Neural progenitor cell (in vitro differentiated cells): Measurements from ENCODE around the gene IQSEC3. TPM values are rescaled to one million over a fixed set of nuclear protein-coding genes. Genes with fewer than 3 reads are reported as not detected.

Experiments
- DNase-seq: peaks from one replicate; pipeline ENCODE4 v3.0.0-alpha.2; 2016; ENCODE audit warnings: low spot score
- H2AFZ ChIP-seq: fragments of 200-600 bp; sonication (generic); replicated peaks from 2 replicates; pipeline ENCODE4 v1.6.1; 2016; ENCODE audit warnings: antibody characterized with exemption
- H3F3A ChIP-seq: fragments of 200-600 bp; sonication (generic); 2 replicates; pipeline ENCODE4 v1.6.1; 2016; ENCODE audit warnings: antibody characterized with exemption, low read depth
- H3K27ac ChIP-seq: fragments of 200-600 bp; sonication (generic); 2 replicates; pipeline ENCODE4 v1.5.1; 2016; ENCODE audit warnings: mild to moderate bottlenecking
- H3K27me3 ChIP-seq: fragments of 200-600 bp; sonication (generic); 2 replicates; pipeline ENCODE4 v1.6.1; 2016; ENCODE audit warnings: mild to moderate bottlenecking, moderate library complexity
- H3K36me3 ChIP-seq: fragments of 200-600 bp; sonication (generic); 2 replicates; pipeline ENCODE4 v1.5.1; 2016
- H3K4me1 ChIP-seq: fragments of 200-600 bp; sonication (generic); 2 replicates; pipeline ENCODE4 v1.6.1; 2016; ENCODE audit warnings: mixed run types
- H3K4me2 ChIP-seq: fragments of 200-600 bp; sonication (generic); 2 replicates; pipeline ENCODE4 v1.6.1; 2016
- H3K4me3 ChIP-seq: fragments of 200-600 bp; sonication (generic); 2 replicates; pipeline ENCODE4 v1.5.1; 2016
- H3K79me2 ChIP-seq: fragments of 200-600 bp; sonication (generic); 2 replicates; pipeline ENCODE4 v1.6.1; 2016; ENCODE audit warnings: low read depth
- H3K9ac ChIP-seq: fragments of 200-600 bp; sonication (generic); 2 replicates; pipeline ENCODE4 v1.6.1; 2016
- H3K9me3 ChIP-seq: fragments of 200-600 bp; sonication (generic); 2 replicates; pipeline ENCODE4 v1.5.1; 2016; ENCODE audit warnings: low read depth
- H4K20me1 ChIP-seq: fragments of 200-600 bp; sonication (generic); 2 replicates; pipeline ENCODE4 v1.6.1; 2016; ENCODE audit warnings: low read depth
- H3K27ac Mint-ChIP-seq: 3 replicates; pipeline ENCODE4 v1.8.0; 2021; ENCODE audit warnings: mixed read lengths
- H3K27me3 Mint-ChIP-seq: 2 replicates; pipeline ENCODE4 v1.8.0; 2022; ENCODE audit warnings: low read depth, mild to moderate bottlenecking, inconsistent platforms, moderate library complexity, mixed read lengths; ENCODE audit not compliant: insufficient read depth
- H3K36me3 Mint-ChIP-seq: 3 replicates; pipeline ENCODE4 v1.8.0; 2021; ENCODE audit warnings: mixed read lengths
- H3K4me1 Mint-ChIP-seq: 3 replicates; pipeline ENCODE4 v1.8.0; 2021; ENCODE audit warnings: mixed read lengths
- H3K4me3 Mint-ChIP-seq: 3 replicates; pipeline ENCODE4 v1.8.0; 2021; ENCODE audit warnings: mild to moderate bottlenecking, moderate library complexity, mixed read lengths
- H3K9me3 Mint-ChIP-seq: 3 replicates; pipeline ENCODE4 v1.8.0; 2020; ENCODE audit warnings: mixed read lengths
- EZH2 ChIP-seq: fragments of 200-600 bp; sonication (generic); IDR thresholded peaks from 2 replicates; pipeline ENCODE4 v1.6.1; 2017; ENCODE audit warnings: antibody characterized with exemption, mild to moderate bottlenecking, moderate library complexity
- EZH2phosphoT487 ChIP-seq: fragments of 200-600 bp; sonication (generic); IDR thresholded peaks from 2 replicates; pipeline ENCODE4 v1.6.1; 2017; ENCODE audit warnings: antibody characterized with exemption
- total RNA-seq: library from RNA; depleted of rRNA; stranded (reverse); fragments of >200 nt; gene quantifications from 2 replicates; pipeline ENCODE4 v1.2.3, GENCODE V29; 2015; ENCODE audit warnings: low replicate concordance
- TF ChIP-seq, protein P1 (sequence below): fragments of 200-600 bp; sonication (generic); IDR thresholded peaks from 2 replicates; pipeline ENCODE4 v1.5.1; 2017; ENCODE audit warnings: antibody characterized with exemption, mild to moderate bottlenecking

IQSEC3 gene
- total RNA-seq, 1 donor from 2014 or later = 0.09 TPM

GRCh38 chr12:138171-138897 is 71.8 kb downstream of the IQSEC3 start:
- no peak overlapping the region for H3K4me2 ChIP-seq
- H3K27me3 Mint-ChIP-seq = peaks cover 20% of the 10 kb centered on the region

GRCh38 chr12:138898-139534 is 72.4 kb downstream of the IQSEC3 start:
- H3K27ac Mint-ChIP-seq = peak overlapping the region; percentile 34
- H2AFZ ChIP-seq = peak overlapping the region; percentile 55

More at GRCh38 chr12:138171-138897, 71.8 kb downstream of the IQSEC3 start:
- H4K20me1 ChIP-seq = no peaks in the 10 kb centered on the region
- no peaks in the 10 kb centered on the region for H3K79me2 ChIP-seq
- H3K27ac Mint-ChIP-seq = no peak overlapping the region
- peaks cover 41% of the 10 kb centered on the region for H3K27me3 ChIP-seq
- no peaks in the 10 kb centered on the region for H3K9me3 ChIP-seq
- no peak overlapping the region for H3K27ac ChIP-seq
- no peak overlapping the region for H2AFZ ChIP-seq
- no peaks in the 10 kb centered on the region for H3K36me3 ChIP-seq
- peaks cover 40% of the 10 kb centered on the region for H3K4me1 ChIP-seq
- H3K9me3 Mint-ChIP-seq = no peaks in the 10 kb centered on the region
- H3K4me3 ChIP-seq = no peak overlapping the region
- H3K4me1 Mint-ChIP-seq = peaks cover 43% of the 10 kb centered on the region
- no peak for DNase-seq
- H3K4me3 Mint-ChIP-seq = no peak overlapping the region
- H3F3A ChIP-seq = peaks cover 9% of the 10 kb centered on the region
- H3K36me3 Mint-ChIP-seq = no peaks in the 10 kb centered on the region
- TF ChIP-seq, protein P1, sequence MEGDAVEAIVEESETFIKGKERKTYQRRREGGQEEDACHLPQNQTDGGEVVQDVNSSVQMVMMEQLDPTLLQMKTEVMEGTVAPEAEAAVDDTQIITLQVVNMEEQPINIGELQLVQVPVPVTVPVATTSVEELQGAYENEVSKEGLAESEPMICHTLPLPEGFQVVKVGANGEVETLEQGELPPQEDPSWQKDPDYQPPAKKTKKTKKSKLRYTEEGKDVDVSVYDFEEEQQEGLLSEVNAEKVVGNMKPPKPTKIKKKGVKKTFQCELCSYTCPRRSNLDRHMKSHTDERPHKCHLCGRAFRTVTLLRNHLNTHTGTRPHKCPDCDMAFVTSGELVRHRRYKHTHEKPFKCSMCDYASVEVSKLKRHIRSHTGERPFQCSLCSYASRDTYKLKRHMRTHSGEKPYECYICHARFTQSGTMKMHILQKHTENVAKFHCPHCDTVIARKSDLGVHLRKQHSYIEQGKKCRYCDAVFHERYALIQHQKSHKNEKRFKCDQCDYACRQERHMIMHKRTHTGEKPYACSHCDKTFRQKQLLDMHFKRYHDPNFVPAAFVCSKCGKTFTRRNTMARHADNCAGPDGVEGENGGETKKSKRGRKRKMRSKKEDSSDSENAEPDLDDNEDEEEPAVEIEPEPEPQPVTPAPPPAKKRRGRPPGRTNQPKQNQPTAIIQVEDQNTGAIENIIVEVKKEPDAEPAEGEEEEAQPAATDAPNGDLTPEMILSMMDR = no peak
- TF ChIP-seq EZH2phosphoT487 = no peak
- no peak for TF ChIP-seq EZH2
- no peak overlapping the region for H3K9ac ChIP-seq

GRCh38 chr12:139585-139984 is 73.0 kb downstream of the IQSEC3 start:
- H3K4me2 ChIP-seq = peak overlapping the region; percentile 54
- H3K27me3 ChIP-seq = peaks cover 41% of the 10 kb centered on the region

More at GRCh38 chr12:138898-139534, 72.4 kb downstream of the IQSEC3 start:
- Histone ChIP-seq H3K36me3 (no peaks in the 10 kb centered on the region), H3K27me3 (peaks cover 41% of the 10 kb centered on the region), H3K79me2 (no peaks in the 10 kb centered on the region), H3K27ac (no peak overlapping the region), H3K9ac (no peak overlapping the region), H4K20me1 (no peaks in the 10 kb centered on the region), H3K4me2 (peak overlapping the region; percentile 54), H3K9me3 (no peaks in the 10 kb centered on the region), H3K4me1 (peaks cover 38% of the 10 kb centered on the region), H3K4me3 (peak overlapping the region; percentile 1), H3F3A (peaks cover 9% of the 10 kb centered on the region)
- peaks cover 16% of the 10 kb centered on the region for H3K27me3 Mint-ChIP-seq
- H3K4me3 Mint-ChIP-seq = no peak overlapping the region
- TF ChIP-seq EZH2 (no peak), EZH2phosphoT487 (no peak)
- TF ChIP-seq, protein P1 = no peak
- no peaks in the 10 kb centered on the region for H3K36me3 Mint-ChIP-seq
- peak; percentile 46 for DNase-seq
- H3K9me3 Mint-ChIP-seq = no peaks in the 10 kb centered on the region
- peaks cover 42% of the 10 kb centered on the region for H3K4me1 Mint-ChIP-seq

More at GRCh38 chr12:139585-139984, 73.0 kb downstream of the IQSEC3 start:
- H3K9ac ChIP-seq = no peak overlapping the region
- Mint-ChIP-seq H3K4me1 (peaks cover 47% of the 10 kb centered on the region), H3K4me3 (no peak overlapping the region), H3K36me3 (no peaks in the 10 kb centered on the region), H3K27me3 (peaks cover 14% of the 10 kb centered on the region), H3K9me3 (no peaks in the 10 kb centered on the region), H3K27ac (peak overlapping the region; percentile 34)
- no peaks in the 10 kb centered on the region for H3K36me3 ChIP-seq
- H4K20me1 ChIP-seq = no peaks in the 10 kb centered on the region
- H3K27ac ChIP-seq = no peak overlapping the region
- DNase-seq = peak; percentile 69
- H3F3A ChIP-seq = peaks cover 9% of the 10 kb centered on the region
- no peaks in the 10 kb centered on the region for H3K9me3 ChIP-seq
- H3K4me3 ChIP-seq = peak overlapping the region; percentile 1
- H2AFZ ChIP-seq = peak overlapping the region; percentile 55
- H3K4me1 ChIP-seq = peaks cover 43% of the 10 kb centered on the region
- no peaks in the 10 kb centered on the region for H3K79me2 ChIP-seq
- TF ChIP-seq EZH2 (no peak), EZH2phosphoT487 (no peak)
- TF ChIP-seq, protein P1 = no peak
